Anterior cingulate cortex (tissue), 58 donors: Measurements from ENCODE around the gene PLEKHO1.
"Not testable (repeated sequence)": the region's sequence is repeated elsewhere in the genome, so short reads cannot be mapped to it uniquely, and the experiment has no call there.

Experiments
- DNase-seq, 58 donors: peaks; one replicate each; lab custom pipeline; 2025; lab: John Stamatoyannopoulos, UW

Gene PLEKHO1, protein sequence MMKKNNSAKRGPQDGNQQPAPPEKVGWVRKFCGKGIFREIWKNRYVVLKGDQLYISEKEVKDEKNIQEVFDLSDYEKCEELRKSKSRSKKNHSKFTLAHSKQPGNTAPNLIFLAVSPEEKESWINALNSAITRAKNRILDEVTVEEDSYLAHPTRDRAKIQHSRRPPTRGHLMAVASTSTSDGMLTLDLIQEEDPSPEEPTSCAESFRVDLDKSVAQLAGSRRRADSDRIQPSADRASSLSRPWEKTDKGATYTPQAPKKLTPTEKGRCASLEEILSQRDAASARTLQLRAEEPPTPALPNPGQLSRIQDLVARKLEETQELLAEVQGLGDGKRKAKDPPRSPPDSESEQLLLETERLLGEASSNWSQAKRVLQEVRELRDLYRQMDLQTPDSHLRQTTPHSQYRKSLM

DNA sequence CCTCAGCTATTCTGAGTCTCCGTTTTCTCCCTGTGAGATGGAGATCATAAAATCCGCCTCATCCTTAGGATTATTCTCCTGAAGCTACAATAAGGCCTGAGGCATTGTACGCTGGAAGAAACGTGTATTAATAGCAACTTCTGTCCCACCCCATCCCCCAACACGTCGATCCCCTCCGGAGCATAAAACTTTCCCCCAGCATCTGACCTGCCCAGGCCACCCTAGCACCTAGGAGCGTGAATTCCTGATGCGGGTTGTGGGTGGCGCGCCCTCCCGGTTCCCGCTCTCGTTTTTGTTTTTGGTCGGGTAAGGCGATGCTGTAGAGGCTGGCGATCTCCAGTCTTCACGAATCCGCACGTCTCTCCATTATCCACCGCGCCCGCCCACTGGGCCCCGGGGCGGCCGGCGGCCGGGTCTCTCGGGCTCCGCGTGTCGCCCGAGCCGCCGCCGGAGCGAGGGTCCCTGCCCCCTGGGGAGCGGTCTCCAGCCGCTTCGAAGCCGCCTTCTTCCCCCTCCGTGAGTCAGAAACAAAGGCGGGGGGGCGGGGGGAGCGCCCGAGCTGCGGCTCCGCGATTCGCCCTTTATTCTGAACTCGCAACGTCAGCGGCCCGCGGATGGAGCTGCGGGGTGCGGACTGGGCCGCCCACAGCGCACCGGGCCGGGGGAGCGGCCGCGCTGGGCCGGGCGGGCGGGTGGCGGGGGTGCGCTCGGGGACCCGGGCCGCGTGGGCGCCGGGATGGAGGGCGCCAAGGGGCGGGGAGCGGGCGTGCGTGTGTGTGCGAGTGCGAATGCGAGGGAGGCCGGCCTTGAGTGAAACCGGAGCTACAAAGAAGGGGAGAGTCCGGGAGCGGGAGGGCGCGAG, at the start of gene PLEKHO1:
Gene PLEKHO1 (plus strand): TSS at position 646 of the 862 bp plus-strand sequence. CDS start 342 bp downstream, outside the sequence.
- peak in 52 of 58 donors; percentile 33 to 83 (median 60) for DNase-seq

DNA sequence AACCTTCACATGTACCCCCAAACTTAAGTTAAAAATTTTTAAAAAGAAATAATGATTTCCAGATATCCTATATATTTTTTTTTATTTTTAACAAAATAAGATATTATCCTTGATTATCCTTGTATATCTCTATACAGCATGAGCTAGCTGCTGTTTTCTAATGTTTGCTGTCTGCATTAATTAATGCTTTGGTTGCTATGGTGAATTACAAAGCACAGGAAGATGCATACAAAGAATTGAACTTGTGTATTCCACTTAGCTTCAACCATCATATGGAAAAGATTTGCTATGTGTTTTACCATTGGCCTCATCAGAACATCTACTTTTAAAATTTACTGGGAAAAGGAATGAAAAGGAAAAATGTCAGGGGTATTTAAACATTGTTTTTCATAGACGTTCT, 46.7 kb upstream of the PLEKHO1 start:
- no peak for DNase-seq

DNA sequence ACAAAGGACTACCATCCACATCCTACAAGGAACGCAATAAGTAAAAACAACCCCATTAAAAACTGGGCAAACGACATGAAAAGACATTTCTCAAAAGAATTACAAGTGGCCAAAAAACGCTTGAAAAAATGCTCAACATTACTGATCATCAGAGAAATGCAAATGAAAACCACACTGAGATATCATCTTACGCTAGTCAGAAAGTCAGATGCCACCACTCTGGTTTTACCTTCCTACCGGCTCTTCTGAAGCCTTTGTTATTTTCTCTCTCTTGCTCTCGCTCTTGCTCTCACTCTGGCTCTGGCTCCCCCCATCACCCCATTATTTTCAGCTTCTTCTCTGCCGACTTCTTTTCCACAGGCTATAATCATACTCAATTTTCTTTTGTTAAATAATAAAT, 43.4 kb upstream of the PLEKHO1 start:
- DNase-seq: no peak

DNA sequence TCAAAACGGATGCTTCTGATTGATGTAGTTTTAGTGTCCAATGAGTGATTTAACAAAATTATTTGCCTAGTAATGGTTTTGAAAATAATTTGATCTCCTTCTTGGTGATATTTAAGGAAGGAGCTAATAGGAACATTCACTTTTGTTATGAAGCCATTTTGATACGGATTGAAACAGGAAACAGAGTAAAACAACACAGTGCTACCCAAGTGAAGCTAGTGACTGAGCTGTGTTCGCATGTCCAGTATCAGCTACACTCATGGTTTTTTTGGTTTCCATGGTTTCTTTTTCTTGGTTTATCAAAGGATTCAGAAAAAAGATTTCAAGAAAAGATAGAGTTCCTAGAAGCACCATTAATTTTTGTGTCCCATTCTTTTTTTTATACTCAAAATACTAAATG, 40.1 kb upstream of the PLEKHO1 start:
- no peak for DNase-seq

DNA sequence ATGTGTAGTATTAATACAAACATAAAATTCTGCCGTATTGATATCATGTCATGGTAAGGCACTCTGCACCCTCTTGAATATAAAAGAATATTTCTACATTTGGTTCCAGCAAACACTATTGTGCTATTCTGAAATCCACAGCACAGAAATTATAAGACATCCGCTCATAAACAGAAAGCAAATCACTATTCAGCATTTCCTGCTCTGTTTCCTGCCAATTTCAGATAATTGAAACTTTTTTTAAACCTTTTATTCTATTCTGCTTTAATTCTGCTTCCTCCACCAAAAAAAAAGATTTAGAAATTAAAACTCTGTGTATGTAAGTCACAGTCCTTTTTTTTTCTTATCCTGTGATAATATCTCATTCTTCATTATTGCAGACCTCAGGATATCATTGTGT, 39.6 kb upstream of the PLEKHO1 start:
- peak in 1 of 58 donors; percentile 0 for DNase-seq

DNA sequence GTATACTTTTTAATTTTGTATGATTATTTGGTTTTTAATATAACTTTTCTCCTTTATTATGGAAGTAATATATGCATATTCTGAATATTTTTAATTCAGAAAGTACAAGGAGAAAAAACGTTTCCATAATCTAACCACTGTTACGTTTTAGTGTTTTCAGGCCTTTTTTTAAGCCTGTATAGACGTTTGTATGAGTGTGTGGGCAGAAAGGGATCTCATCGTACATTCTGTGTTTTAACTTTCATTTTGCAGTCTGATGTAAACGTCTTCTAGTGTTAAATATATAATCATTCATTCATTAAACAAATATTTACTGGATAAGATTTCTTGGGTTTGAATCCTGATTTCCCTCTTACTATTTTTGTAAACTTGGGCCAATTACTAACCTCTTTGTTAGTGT, 38.0 kb upstream of the PLEKHO1 start:
- no peak for DNase-seq

DNA sequence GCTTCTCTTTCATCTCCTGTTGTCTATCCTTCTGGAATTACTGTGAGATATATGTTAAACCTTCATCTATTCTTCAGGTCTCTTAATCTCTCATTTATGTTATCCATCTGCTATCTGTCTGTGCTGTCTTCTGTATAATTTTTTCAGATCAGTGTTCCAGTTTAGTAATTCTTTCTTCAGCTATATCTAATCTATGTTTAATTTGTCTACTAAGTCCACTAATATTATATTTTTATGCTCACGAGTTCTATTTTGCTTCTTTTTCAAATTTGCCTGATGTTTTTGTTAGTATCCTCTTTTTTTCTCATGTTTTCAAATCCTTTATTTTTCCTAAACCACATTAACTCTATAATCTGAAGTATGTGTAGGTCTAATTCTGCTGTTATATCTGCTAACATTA, 34.6 kb upstream of the PLEKHO1 start:
- no peak for DNase-seq

DNA sequence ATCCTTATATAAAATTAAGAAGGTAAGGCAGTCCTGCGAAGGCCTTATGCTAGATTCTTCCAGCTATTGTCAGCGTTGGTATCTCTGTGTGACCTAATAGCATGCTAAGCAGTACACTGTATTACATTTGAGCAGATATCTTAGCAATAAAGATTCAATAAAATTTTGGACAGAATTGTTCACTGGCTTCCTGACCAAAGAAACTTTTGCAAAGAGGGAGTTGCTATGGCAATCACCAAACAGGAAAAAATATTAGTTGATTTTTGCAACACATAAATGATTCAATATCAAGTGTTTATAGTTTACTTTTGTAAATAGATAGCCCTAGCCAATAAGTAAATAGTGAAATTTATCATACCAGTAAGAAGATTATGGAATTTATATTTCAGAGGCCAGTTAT, 31.0 kb upstream of the PLEKHO1 start:
- no peak for DNase-seq

DNA sequence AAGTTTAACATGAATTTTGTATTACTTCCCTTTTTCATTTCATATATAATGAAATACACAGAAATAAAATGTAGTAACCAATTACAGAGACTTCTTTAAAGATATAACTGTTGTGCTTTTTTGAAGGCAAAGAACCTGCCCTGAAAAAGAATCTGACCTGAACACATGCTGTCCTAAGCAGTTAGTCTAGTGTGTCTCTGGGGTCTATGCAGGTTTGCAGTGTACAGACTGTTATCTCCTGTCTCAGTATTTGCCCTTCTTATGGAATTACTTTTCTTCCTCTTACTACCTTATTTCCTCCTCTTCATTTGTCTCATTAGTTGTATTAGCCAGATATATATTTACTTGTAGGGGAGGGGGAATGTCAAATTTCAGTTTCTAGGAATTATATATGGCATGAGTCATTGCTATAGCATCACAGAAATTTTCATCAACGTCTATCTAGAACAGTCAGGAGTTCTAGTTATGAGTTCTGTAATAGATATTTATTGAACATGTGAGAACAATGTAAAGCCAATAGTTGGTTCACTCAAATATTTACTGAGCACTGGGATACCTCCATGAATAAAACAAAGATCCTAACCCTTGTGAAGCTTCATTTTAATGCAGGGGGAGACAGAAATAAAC, 28.4 kb upstream of the PLEKHO1 start:
- no peak for DNase-seq

DNA sequence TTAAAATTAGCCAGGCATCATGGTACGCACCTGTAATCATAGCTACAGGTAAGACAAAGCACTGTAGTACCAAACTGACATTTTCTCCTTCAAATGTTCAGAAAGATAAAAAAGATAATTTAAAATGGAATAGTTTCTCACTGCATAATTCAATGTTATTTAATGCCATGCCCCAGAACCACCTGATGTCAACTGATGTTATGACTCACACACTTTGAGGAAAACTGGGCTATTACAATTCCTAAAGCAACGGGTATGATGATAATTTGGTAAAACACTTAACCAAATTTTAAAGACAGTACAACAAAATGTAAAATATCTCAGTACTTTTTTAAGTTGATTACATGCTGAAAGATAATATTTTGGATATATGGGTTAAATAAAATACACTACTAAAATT, 22.9 kb upstream of the PLEKHO1 start:
- DNase-seq: no peak

DNA sequence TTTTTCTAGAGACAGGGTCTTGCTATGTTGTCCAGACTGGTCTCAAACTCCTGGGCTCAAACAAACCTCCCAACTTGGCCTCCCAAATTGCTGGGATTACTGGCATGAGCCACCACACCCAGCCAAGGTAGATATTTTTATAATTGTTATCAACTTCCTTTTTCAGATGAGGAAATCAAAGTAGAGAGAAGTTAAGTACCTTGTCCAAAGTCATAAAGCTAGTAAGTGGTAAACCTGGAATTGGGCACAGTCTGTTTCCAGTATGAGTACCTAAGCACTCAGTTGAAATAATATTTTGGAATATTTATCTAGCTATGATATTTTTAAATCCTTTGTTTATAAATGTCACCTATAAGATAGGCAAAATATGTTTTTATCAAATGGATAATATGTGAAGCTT, 22.3 kb upstream of the PLEKHO1 start:
- no peak for DNase-seq

DNA sequence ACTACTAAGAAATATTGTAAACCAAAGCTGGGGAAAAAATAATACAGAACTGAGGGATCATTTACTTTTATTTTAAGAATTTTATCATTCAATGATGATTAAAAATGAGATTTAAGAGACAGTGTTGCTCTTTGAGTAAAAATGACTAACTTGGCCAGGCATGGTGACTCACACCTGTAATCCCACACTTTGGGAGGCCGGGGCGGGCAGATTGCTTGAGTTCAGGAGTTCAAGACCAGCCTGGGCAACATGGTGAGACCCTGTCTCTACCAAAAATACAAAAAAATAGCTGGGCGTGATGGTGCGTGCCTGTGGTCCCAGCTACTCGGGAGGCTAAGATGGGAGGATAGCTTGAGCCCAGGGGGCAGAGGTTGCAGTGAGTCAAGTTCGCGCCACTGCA, 21.8 kb upstream of the PLEKHO1 start:
- DNase-seq: no peak

DNA sequence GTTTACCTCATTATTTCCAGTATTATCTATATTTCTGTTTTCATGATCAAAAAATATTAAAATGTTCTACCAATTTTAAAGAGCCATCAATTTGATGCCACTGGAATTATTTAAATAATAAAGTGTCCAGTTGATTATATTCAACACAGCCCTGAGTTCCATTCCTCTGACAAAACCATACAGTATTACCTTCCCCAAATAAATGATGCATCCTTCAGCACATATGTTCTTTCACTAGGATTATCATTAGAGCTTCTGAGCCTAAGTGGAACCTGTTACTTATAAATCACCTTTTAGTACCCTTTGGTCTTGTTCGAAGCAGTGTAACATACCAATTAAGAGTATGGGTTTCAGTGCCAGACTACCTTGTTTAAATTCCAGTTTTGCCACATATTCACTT, 17.3 kb upstream of the PLEKHO1 start:
- DNase-seq: no peak

DNA sequence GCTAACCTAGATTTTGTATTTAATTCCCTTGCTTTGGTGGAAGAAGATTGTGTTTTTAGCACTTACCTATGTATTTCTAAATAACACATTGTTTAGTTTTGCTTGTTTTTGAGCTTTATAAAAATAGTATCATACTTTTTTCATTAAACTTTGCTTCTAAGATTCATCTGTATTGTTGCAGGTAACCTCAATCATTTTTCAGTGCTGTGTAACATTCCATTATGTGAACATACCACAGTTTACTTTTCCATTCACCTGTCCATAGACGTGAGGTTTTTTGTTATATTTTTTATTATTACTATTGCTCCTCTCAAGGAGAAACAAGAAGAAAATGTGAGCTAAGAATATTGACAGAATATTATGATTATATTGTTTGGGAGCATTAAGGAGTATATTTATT, 15.2 kb upstream of the PLEKHO1 start:
- no peak for DNase-seq

DNA sequence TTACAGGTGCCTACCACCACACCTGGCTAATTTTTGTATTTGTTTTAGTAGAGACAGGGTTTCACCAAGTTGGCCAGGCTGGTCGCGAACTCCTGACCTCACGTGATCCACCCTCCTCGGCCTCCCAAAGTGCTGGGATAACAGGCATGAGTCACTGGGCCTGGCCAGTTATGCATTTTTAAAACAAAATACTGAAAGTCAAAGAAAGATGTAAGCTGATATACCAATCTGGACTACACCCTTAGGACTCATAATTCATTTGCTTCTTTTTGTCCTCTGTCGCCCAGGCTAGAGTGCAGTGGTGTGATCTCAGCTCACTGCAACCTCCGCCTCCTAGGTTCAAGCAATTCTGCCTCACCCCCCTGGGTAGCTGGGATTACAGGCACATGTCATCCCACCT, 14.3 kb upstream of the PLEKHO1 start:
- DNase-seq: not testable (repeated sequence)

DNA sequence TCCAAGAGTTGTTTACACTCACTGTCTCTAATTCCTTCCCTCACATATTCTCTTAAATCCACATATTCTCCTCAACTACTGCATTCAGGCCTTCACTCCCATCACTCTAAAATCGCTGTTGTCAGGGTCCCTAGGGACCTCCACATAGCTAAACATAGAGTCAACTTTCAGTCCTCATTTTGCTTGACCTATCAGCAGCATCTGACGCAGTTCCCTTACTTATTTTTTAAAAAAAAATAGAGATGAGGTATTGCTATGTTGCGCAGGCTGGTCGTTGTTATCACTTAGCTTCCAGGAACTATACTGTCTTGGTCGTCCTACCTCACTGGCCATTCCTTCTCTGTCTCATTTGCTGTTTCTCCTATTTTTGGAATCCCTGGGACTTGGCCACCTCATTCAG, 11.7 kb upstream of the PLEKHO1 start:
- no peak for DNase-seq

DNA sequence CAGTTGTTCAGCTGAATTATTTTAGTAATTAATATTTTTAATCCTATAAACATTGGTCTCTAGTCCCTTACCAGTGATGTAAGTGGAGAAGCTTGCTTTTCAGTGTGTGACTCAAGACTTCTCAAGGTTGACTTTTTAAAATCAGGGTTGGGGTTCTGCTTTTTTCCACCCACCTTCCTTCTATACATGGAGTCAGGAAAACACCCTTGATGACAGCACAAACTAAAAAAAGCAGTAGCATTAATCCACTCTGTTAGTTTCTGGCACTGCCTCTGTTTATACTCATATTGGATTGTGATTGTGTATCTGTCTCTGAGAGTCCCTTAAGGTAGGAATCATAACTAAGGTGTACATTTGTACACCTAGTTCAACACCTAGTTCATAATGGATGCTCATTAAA, 8.3 kb upstream of the PLEKHO1 start:
- no peak for DNase-seq

DNA sequence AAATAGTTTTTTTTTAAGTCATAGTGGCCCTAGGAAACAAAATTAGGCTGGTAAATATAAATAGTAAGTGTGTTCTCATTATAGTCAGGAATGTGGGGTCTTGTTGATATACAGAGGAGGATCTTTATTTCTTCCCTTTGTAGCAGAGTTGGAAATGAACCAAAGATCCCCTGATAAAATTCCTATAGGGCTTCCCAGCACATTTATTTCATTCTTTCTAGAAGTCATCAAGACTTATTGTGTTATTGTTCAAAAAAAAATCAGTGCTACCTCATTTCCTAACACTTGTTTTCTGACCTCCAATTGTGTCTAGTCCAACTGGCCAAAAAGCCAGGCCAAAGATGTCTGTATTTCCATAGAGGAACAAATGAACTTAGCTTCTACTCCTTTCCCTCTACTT, 7.6 kb upstream of the PLEKHO1 start:
- no peak for DNase-seq

DNA sequence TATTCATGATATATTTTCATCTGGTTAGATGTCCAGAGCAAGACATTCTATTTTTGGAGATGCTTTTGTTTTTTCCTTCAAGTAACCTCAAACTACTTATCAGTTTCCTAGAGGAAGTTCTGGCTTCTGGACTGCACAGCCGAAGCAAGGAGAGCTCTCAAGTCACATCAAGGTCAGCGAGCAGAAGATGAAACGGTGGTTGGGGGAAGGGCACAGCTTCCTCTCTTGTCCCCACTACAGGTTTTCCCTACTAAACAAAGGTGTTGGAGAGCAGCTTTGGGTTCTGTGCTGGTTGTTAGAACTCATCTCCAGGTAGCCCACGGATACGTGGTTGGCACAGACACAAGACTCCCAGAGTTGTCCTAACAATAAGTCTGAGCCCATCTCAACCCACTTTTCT, 5.1 kb upstream of the PLEKHO1 start:
- DNase-seq: no peak

DNA sequence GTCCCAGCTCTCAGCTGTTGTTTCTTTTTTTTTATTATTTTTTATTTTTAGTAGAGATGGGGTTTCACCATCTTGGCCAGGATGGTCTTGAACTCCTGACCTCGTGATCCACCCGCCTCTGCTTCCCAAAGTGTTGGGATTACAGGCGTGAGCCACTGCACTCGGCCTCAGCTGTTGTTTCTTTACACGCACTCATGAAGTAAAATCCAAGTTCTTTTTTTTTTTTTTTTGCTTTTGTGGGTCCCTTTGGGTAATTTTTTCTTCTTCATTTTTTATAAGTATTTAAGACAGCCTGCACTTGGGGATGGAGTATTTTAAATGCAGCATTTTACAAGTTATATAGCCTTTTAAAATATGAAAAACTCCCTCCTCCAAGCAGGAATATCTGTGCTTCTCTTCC, 3.7 kb upstream of the PLEKHO1 start:
- not testable (repeated sequence) for DNase-seq

DNA sequence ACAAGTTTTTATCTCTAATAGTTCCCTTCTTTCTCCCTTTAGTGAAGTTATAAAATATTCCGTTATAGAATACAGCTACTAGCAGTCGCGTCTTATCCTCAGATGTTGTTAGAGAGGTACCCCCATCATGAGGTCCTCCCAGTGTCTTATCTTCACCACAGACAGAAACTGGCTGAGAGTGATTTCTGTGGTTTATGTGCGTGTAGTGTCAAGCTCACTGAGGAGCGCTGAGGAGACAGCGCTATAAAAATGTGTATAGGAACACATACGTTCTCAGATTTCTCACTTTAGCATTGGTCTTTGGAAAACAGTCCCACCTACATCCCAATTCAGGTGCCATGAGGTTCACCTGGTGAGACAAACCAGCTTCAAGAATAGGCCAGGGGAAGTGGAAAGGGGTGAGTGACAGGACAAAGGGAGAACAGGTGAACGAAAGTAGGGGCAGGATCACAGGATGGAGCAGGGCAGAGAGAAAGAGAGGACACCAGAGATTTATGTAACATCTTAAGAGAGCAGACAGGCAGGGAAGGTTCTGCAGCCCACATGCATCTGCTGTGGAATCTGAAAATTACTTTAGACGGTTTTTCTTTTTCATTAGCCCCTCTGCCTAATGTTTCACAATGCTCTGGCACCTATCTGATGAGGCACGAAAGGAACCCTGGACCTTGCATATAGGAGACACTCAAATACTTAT, 2.7 kb upstream of the PLEKHO1 start:
- peak in 1 of 58 donors; percentile 23 for DNase-seq
